Neural crest cell (in vitro differentiated cells): ENCODE data around the gene CARHSP1. TPM values are rescaled to one million over a fixed set of nuclear protein-coding genes. Genes with fewer than 3 reads are reported as not detected.

Source experiments
- DNase-seq: peaks from one replicate; pipeline ENCODE4 v3.0.0; 2021; ENCODE audit warnings: low read depth, mixed read lengths, low spot score
- H3K27ac Mint-ChIP-seq: one replicate; pipeline ENCODE4 v1.8.0; 2021; ENCODE audit warnings: mild to moderate bottlenecking, mixed read lengths; ENCODE audit not compliant: unreplicated experiment
- H3K27me3 Mint-ChIP-seq: 2 replicates; pipeline ENCODE4 v1.8.0; 2021; ENCODE audit warnings: low read depth, mild to moderate bottlenecking, mixed read lengths
- H3K36me3 Mint-ChIP-seq: 2 replicates; pipeline ENCODE4 v1.8.0; 2021; ENCODE audit warnings: low read depth, mild to moderate bottlenecking, mixed read lengths
- H3K4me1 Mint-ChIP-seq: 2 replicates; pipeline ENCODE4 v1.8.0; 2021; ENCODE audit warnings: mixed read lengths
- H3K4me3 Mint-ChIP-seq: one replicate; pipeline ENCODE4 v1.8.0; 2021; ENCODE audit warnings: mild to moderate bottlenecking, mixed read lengths
- H3K9me3 Mint-ChIP-seq: 2 replicates; pipeline ENCODE4 v1.8.0; 2021; ENCODE audit warnings: mixed read lengths
- CTCF ChIP-seq: fragments of 200-600 bp; sonication (generic); conservative IDR thresholded peaks from 2 replicates; pipeline ENCODE4 v1.5.0; 2021; ENCODE audit warnings: antibody characterized with exemption, mild to moderate bottlenecking
- total RNA-seq: library from RNA; stranded (reverse); gene quantifications from 2 replicates; pipeline ENCODE4 v1.2.1, GENCODE V29; 2021

CARHSP1 gene
- total RNA-seq, 1 donor from 2014 or later, result 147 TPM

- no peaks in the 10 kb centered on the region for H3K27me3 Mint-ChIP-seq
- TF ChIP-seq CTCF, result no peak
- no peaks in the 10 kb centered on the region for H3K36me3 Mint-ChIP-seq
- no peak for DNase-seq
- no peaks in the 10 kb centered on the region for H3K9me3 Mint-ChIP-seq
- H3K27ac Mint-ChIP-seq, result peak overlapping the region; percentile 95
- no peak overlapping the region for H3K4me3 Mint-ChIP-seq
- H3K4me1 Mint-ChIP-seq, result peaks cover 19% of the 10 kb centered on the region
Measured at GRCh38 chr16:8831871-8832716, 36.7 kb downstream of the CARHSP1 start.

GRCh38 chr16:8831450-8831849 is 37.4 kb downstream of the CARHSP1 start:
- no peak overlapping the region for H3K4me3 Mint-ChIP-seq

GRCh38 chr16:8828541-8829165 is 40.2 kb downstream of the CARHSP1 start:
- Mint-ChIP-seq H3K4me3 (no peak overlapping the region), H3K27me3 (no peaks in the 10 kb centered on the region), H3K9me3 (no peaks in the 10 kb centered on the region), H3K4me1 (peaks cover 19% of the 10 kb centered on the region), H3K36me3 (peaks cover 4% of the 10 kb centered on the region), H3K27ac (peak overlapping the region; percentile 79)
- TF ChIP-seq CTCF, result no peak
- DNase-seq, result no peak

More at GRCh38 chr16:8831450-8831849, 37.4 kb downstream of the CARHSP1 start:
- peak overlapping the region; percentile 95 for H3K27ac Mint-ChIP-seq
- H3K9me3 Mint-ChIP-seq, result no peaks in the 10 kb centered on the region
- no peaks in the 10 kb centered on the region for H3K27me3 Mint-ChIP-seq
- DNase-seq, result no peak
- no peak for TF ChIP-seq CTCF
- H3K36me3 Mint-ChIP-seq, result no peaks in the 10 kb centered on the region
- peaks cover 19% of the 10 kb centered on the region for H3K4me1 Mint-ChIP-seq

GRCh38 chr16:8826278-8826879 is 42.4 kb downstream of the CARHSP1 start:
- Mint-ChIP-seq H3K4me3 (no peak overlapping the region), H3K9me3 (no peaks in the 10 kb centered on the region), H3K27ac (no peak overlapping the region), H3K36me3 (peaks cover 16% of the 10 kb centered on the region), H3K27me3 (no peaks in the 10 kb centered on the region), H3K4me1 (peaks cover under 1% of the 10 kb centered on the region)
- no peak for TF ChIP-seq CTCF
- DNase-seq, result no peak

- TF ChIP-seq CTCF, result no peak
- H3K36me3 Mint-ChIP-seq, result peaks cover 20% of the 10 kb centered on the region
- H3K27ac Mint-ChIP-seq, result no peak overlapping the region
- no peak for DNase-seq
- H3K4me3 Mint-ChIP-seq, result no peak overlapping the region
- no peaks in the 10 kb centered on the region for H3K27me3 Mint-ChIP-seq
- no peaks in the 10 kb centered on the region for H3K9me3 Mint-ChIP-seq
- peaks cover 5% of the 10 kb centered on the region for H3K4me1 Mint-ChIP-seq
Measured at GRCh38 chr16:8822403-8822802, 46.4 kb downstream of the CARHSP1 start.
